GM18502 (cell line): ENCODE data around the gene DMRT2.
A peak's percentile ranks its signal among the peaks of the same experiment; 100 is the strongest.

Experiments
- ATAC-seq: cut with Tn5 transposase; IDR thresholded peaks from one replicate; pipeline ENCODE4 v1.9.1; 2021; ENCODE audit warnings: mild to moderate bottlenecking; ENCODE audit not compliant: unreplicated experiment, poor library complexity

DMRT2 gene

DNA sequence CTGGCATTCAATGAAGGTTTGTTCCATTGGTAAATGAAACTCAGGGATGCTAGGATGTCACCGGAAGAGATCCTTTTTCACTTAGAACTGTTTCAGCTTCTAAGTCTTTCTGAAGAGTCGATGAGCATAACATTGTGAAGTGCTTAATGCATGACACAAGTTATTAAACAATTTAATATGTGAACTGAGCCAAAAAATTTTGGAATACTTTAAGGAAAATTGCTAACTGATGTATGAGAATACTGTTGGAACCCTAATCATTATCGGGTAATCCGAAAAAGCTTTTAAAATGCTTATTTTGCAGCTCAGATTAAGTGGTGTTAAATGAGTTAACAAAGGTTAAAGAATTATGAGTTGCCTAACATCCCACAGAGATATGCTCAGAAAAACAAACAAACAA, 34.9 kb downstream of the DMRT2 start:
- ATAC-seq = no peak

DNA sequence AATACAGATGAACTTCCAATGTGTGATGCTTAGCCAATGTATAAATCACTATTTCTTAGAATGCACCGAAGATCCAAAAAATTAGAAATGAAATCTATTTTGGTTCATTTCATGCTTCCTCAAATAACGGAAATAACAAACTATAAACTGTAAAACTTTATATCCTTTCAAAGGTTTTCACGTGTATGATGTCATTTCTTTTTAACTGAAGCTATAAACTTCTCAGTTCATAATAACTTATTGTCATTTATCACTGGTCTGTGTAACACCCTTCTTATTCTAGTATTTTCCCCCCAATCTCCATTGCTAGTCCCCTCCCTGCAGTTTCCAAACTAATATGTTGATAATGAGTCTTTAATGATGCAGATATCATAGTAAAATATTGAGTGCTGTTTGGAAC, 36.4 kb downstream of the DMRT2 start:
- no peak for ATAC-seq

DNA sequence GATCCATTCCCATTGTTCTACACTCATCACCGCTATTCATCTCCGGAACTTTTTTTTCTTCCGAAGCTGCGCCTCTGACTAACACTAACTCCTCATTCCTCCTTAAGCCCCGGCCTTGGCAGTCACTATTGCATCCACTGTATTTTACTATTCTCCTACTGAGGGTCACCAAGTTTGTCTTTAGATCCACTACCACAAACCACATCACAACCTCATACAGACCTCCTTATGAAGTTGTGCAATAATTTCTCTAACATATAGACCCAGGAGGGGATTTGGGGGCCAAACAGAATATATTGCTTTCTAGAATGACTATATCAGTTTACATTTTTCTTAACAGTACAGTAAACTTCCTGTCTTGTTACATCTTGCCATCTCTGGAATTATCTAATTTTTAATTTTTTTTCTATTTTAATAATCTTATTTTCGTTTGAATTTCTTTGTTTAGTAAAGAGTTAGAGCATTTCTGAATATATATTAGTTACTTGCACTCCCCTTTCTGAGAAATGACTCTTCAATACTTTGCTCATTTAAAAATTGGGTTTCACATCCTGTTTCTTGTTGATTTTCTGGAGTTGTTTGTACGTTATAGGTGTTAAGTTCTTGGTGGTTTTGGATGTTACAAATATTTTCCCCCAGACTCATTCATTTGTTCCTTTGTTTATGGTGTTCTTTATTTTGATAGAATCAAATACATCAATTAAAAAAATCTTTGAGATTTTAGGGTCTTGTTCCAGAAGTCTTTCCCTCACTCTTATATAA, 37.1 kb downstream of the DMRT2 start:
- ATAC-seq = peak; percentile 73

DNA sequence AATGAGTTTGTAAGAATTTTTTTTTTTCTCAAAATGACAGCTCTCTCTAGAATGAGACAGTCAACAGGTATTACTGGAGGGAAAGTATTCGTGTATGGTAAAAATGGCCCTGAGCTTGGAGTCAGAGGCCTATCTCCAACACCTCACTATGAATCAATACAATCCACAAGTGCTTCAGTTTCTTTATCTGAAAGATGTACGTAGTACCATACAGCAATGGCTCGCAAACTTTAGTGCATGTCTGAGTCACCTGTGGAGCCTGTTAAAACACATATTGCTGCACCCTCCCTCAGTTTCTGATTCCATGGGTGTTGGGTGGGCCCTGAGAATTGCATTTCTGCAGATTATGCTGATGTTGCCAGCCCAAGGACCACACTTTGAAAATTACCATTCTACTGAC, 44.6 kb downstream of the DMRT2 start:
- ATAC-seq = no peak

DNA sequence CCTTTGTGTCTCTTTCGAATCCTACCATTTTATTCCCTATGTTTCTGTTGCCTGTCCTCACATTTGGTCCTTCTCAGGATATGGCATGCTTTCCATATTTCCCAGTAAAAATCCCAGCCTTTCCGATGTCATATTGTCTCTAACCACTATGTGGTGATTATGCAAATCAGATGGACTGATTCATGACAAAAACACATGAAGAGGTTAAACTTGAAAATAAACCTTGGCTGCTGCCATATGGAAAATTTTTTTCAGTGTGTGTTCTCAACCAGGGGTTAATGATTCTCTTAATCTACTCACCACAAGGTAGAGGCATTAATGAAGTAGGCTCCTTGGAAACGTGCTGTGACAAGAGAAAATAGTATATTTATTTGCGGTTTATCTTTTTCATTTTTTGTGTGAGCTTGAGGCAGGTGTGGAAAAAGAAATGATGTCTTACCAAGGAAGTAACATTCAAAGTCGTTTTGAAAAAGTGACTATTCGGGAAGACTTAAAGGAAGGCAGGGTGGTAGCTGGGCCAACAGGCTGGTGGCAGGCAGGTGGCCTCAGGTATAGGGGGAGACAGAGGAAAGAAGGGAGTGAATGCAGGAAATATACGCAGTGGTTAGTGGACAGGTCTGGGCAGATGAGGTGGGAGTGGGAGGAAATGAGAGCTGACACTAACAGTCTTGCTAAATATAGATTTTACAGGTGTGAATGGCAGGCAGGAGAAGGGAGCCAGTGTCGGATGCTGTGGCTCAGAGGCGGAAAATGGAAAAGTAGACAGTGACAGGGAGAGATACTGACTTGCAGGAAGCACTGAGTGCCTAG, 46.2 kb downstream of the DMRT2 start:
- no peak for ATAC-seq

DNA sequence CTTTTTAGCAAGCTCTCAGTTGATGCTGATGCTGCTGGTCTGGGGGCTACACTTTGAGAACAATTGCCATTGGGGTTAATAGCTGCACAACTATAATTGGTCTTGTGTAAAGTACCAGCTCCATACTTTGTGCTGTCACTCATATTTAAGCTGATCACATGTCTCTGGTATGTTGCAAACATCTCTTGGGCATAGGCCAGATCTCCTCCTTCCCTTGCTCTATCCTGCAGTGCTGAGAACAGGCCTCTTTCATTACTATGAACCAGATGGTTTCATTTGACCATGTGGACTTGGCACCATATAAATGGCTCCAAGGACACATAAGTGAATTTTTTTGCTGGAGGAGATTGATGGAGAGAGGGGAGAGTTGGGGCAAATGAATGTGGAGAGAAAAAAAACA, 48.4 kb downstream of the DMRT2 start:
- ATAC-seq = no peak

DNA sequence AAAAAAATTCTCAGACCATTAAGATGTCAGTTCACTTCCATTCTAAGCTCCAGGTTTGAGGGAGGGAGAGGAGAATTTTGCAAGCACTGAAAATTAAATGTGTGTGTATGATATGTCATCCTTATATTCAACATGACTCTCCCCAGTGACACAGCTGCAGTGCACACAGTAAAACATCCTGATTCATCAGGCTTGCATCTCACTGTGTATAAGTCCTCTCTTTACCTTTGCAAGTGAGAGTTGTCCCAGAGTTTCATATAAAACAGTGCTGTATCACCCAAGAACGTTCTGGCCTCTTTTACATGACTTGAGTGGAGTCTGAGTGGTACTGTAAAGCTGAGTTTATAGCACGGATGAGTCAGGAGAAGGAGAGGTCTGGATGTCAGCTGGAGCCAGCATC, 50.0 kb downstream of the DMRT2 start:
- no peak for ATAC-seq

DNA sequence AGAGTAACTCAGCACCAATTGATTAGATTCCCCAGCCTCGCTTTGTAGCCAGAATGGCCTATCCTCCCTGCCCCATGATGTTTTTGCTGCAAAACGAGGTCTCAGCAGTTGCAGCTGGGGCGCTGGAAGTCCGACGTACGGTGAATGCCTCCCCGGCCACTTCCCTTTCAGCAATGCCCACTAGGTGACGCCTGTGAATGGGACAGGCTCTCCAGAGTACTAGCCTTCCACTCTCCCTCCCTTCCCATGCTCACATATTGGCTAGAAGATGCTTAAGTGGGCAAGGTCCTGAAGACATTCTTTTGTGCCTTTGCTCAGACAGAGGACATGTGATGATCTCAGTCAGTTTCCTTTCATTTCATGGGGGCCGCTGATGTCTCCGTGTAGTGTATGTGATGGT, 50.8 kb downstream of the DMRT2 start:
- no peak for ATAC-seq

DNA sequence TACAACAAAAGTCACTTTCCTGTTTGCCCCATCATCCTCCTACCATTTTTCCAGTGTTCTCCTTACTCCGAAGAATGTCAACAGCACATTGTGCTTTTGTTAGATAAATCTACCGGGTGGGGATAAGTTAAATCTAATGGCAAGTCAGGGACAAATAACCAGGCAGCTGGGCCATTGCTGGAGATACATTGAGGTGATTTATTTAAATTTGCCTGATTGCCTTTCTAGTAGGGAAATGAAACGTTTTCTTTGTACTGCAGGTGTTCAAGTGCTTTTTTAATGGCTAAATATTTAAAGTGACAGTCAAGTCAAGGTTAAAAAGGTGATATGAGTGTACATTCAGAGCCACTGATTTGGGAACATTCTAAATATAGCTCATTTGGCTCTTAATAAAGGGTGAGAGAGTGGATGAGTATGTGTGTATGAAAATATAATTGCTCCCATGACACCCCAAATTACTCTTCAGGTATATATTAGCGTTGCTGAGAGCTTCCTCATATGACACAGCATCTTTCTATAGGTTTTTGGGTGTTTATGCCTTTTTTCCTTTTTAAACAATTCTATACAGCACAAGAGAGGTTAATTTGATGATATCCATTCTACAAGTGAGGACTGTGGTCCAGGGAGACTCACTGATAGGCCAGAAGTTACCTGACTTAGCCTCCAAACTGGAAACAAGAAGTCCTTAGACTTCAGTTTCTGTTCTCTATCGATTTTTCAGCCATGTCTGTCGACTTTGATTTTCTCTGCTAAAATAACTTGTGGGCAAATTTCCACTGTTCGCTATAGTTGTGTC, 51.9 kb downstream of the DMRT2 start:
- no peak for ATAC-seq

DNA sequence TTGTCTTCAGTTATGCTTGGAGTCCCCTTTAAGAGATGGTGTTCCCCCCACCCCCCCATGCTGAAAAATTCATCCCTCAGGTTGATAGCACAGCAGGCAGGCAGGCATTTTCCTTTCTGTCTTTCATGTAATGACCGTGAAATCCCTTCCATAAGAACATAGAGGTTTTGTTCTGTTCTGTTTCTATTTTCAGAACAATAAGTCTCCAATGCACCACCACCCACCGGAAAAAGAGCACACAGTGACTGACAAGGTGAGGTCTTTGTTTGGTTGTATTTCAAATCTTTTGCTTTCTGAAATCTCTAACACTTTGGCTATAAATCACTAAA, 52.4 kb downstream of the DMRT2 start:
- ATAC-seq = no peak
